HepG2 (cell line): ENCODE results near the gene DPY30. TPM values are rescaled to one million over a fixed set of nuclear protein-coding genes. Genes with fewer than 3 reads are reported as not detected.
A peak's percentile ranks its signal among the peaks of the same experiment; 100 is the strongest.

Experiments used
- AGO1 ChIP-seq: fragments of 200-400 bp; formaldehyde crosslinking; IDR thresholded peaks from 2 replicates; pipeline ENCODE4 v1.6.1; 2017; ENCODE audit warnings: mild to moderate bottlenecking, low read depth, low read length, moderate library complexity; ENCODE audit not compliant: poor library complexity, severe bottlenecking
- EED ChIP-seq: sonication (generic); formaldehyde crosslinking; IDR thresholded peaks from 2 replicates; pipeline ENCODE4 v1.5.0; 2020; ENCODE audit warnings: mild to moderate bottlenecking, missing genetic modification reagents
- HNRNPL ChIP-seq: fragments of 200-400 bp; formaldehyde crosslinking; IDR thresholded peaks from 2 replicates; pipeline ENCODE4 v1.6.1; 2017; ENCODE audit warnings: mild to moderate bottlenecking, low read depth, low read length
- JARID2 ChIP-seq: sonication (generic); formaldehyde crosslinking; IDR thresholded peaks from 2 replicates; pipeline ENCODE4 v1.8.1; 2023; ENCODE audit warnings: missing genetic modification reagents, inconsistent platforms; ENCODE audit not compliant: insufficient replicate concordance
- MIER3 ChIP-seq: IDR thresholded peaks from 2 replicates; pipeline ENCODE4 v1.6.1; 2016; ENCODE audit warnings: missing compliant biosample characterization, borderline replicate concordance
- XRCC5 ChIP-seq: fragments of 200-400 bp; formaldehyde crosslinking; optimal IDR thresholded peaks from 2 replicates; pipeline ENCODE3; 2017; ENCODE audit warnings: mild to moderate bottlenecking, low read length
- ZBTB7A ChIP-seq: sonication (generic); formaldehyde crosslinking; IDR thresholded peaks from 2 replicates; pipeline ENCODE4 v1.8.0; 2022; ENCODE audit warnings: mild to moderate bottlenecking, missing genetic modification reagents
- ZNF343 ChIP-seq: sonication (generic); formaldehyde crosslinking; IDR thresholded peaks from 2 replicates; pipeline ENCODE4 v1.4.0; 2020; ENCODE audit warnings: mild to moderate bottlenecking, missing genetic modification reagents
- ZNF547 ChIP-seq: sonication (generic); formaldehyde crosslinking; IDR thresholded peaks from 2 replicates; pipeline ENCODE4 v1.5.1; 2020; ENCODE audit warnings: mild to moderate bottlenecking, missing genetic modification reagents
- ZNF557 ChIP-seq: sonication (generic); formaldehyde crosslinking; IDR thresholded peaks from 2 replicates; pipeline ENCODE4 v1.4.0; 2020; ENCODE audit warnings: missing genetic modification reagents
- ZNF782 ChIP-seq: sonication (generic); formaldehyde crosslinking; IDR thresholded peaks from 2 replicates; pipeline ENCODE4 v1.4.0; 2020; ENCODE audit warnings: missing genetic modification reagents, mild to moderate bottlenecking, borderline replicate concordance
- polyA plus RNA-seq, 8 experiments: library from polyadenylated mRNA; depleted of rRNA in 3 of 8; stranded (reverse) in 7 of 8; unstranded in 1 of 8; fragments of >200 nt; fragmentation: Illumina TruSeq in 4 of 8; extraction: Trizol in 4 of 8; gene quantifications; 2 replicates each; pipeline versions ENCODE4 v1.2.1 to v1.2.3, GENCODE V29; 2011 to 2016; ENCODE audit warnings: low read depth in 4 of 8, missing spikeins in 1 of 8, mixed read lengths in 1 of 8; ENCODE audit not compliant: insufficient read depth in 1 of 8
- total RNA-seq, 5 experiments: library from RNA; depleted of rRNA; stranded (reverse); fragments of >200 nt; fragmentation: Illumina TruSeq; extraction: Trizol; gene quantifications; 2 replicates each; pipeline ENCODE4 v1.2.3, GENCODE V29; 2016; ENCODE audit warnings: low read depth in 1 of 5
- TF ChIP-seq, protein P1 (sequence below): sonication (generic); formaldehyde crosslinking; IDR thresholded peaks from 2 replicates; pipeline ENCODE4 v1.9.0; 2021; ENCODE audit warnings: missing genetic modification reagents, mild to moderate bottlenecking, borderline replicate concordance
- TF ChIP-seq, protein P2 (sequence below): sonication (generic); formaldehyde crosslinking; IDR thresholded peaks from 2 replicates; pipeline ENCODE4 v1.4.0; 2020; ENCODE audit warnings: mild to moderate bottlenecking, missing genetic modification reagents, borderline replicate concordance
- TF ChIP-seq, protein P3 (sequence below): sonication (generic); formaldehyde crosslinking; IDR thresholded peaks from 2 replicates; pipeline ENCODE4 v1.8.0; 2022; ENCODE audit warnings: missing genetic modification reagents, mild to moderate bottlenecking, moderate library complexity, borderline replicate concordance
- TF ChIP-seq, protein P4 (sequence below): sonication (generic); formaldehyde crosslinking; IDR thresholded peaks from 2 replicates; pipeline ENCODE4 v1.4.0; 2020; ENCODE audit warnings: mild to moderate bottlenecking, missing genetic modification reagents, borderline replicate concordance

DPY30 gene
- total and polyA plus RNA-seq, 2 of the 13 experiments (the other 11 are each of a cell fraction or from before 2014, with no cell fraction given) = 98.1 to 118 TPM

DNA sequence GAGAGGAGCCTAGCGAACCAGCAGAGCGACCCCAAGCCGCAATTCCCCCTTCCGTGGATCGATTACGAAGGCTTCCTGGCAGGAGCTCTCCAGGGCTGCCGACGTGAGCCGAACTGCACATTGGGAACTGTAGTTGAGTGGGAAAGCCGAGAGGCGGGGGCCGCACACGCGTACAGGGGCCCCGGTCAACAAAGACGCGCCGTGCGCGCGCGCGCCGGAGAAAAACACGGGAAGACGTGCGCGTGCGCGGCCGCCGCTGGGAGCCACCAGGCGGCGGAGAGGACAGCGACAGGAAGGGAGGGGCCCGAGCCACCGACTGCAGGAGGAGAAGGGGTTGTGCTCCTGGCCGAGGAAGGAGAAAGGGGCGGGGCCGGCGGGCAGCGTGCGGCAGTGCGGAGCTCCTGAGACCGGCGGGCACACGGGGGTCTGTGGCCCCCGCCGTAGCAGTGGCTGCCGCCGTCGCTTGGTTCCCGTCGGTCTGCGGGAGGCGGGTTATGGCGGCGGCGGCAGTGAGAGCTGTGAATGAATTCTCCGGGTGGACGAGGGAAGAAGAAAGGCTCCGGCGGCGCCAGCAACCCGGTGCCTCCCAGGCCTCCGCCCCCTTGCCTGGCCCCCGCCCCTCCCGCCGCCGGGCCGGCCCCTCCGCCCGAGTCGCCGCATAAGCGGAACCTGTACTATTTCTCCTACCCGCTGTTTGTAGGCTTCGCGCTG lies 23.9 kb upstream of the DPY30 start, which contains the start of gene SPAST (continued):
- TF ChIP-seq ZNF547 (CRISPR knock-in tag) (peak; percentile 88; the same call in 1 of the 2 replicates), ZNF782 (CRISPR knock-in tag) (peak; percentile 92; the same call in 1 of the 2 replicates), ZNF557 (peak; percentile 77; the same call in 1 of the 2 replicates), XRCC5 (peak; percentile 90), JARID2 (CRISPR knock-in tag) (no peak), AGO1 (peak; percentile 46), HNRNPL (0 out of 2 replicates have a peak, but pooled peaks have one; percentile 21), EED (CRISPR knock-in tag) (no peak), ZBTB7A (CRISPR knock-in tag) (no peak), ZNF343 (CRISPR knock-in tag) (peak; percentile 67; the same call in 1 of the 2 replicates), MIER3 (CRISPR knock-in tag) (peak; percentile 93; the same call in 1 of the 2 replicates)
- TF ChIP-seq, protein P1, sequence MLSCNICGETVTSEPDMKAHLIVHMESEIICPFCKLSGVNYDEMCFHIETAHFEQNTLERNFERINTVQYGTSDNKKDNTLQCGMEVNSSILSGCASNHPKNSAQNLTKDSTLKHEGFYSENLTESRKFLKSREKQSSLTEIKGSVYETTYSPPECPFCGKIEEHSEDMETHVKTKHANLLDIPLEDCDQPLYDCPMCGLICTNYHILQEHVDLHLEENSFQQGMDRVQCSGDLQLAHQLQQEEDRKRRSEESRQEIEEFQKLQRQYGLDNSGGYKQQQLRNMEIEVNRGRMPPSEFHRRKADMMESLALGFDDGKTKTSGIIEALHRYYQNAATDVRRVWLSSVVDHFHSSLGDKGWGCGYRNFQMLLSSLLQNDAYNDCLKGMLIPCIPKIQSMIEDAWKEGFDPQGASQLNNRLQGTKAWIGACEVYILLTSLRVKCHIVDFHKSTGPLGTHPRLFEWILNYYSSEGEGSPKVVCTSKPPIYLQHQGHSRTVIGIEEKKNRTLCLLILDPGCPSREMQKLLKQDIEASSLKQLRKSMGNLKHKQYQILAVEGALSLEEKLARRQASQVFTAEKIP (CRISPR knock-in tag) = no peak
- TF ChIP-seq, protein P2, sequence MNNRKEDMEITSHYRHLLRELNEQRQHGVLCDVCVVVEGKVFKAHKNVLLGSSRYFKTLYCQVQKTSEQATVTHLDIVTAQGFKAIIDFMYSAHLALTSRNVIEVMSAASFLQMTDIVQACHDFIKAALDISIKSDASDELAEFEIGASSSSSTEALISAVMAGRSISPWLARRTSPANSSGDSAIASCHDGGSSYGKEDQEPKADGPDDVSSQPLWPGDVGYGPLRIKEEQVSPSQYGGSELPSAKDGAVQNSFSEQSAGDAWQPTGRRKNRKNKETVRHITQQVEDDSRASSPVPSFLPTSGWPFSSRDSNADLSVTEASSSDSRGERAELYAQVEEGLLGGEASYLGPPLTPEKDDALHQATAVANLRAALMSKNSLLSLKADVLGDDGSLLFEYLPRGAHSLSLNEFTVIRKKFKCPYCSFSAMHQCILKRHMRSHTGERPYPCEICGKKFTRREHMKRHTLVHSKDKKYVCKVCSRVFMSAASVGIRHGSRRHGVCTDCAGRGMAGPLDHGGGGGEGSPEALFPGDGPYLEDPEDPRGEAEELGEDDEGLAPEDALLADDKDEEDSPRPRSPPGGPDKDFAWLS (CRISPR knock-in tag) = no peak
- TF ChIP-seq, protein P3, sequence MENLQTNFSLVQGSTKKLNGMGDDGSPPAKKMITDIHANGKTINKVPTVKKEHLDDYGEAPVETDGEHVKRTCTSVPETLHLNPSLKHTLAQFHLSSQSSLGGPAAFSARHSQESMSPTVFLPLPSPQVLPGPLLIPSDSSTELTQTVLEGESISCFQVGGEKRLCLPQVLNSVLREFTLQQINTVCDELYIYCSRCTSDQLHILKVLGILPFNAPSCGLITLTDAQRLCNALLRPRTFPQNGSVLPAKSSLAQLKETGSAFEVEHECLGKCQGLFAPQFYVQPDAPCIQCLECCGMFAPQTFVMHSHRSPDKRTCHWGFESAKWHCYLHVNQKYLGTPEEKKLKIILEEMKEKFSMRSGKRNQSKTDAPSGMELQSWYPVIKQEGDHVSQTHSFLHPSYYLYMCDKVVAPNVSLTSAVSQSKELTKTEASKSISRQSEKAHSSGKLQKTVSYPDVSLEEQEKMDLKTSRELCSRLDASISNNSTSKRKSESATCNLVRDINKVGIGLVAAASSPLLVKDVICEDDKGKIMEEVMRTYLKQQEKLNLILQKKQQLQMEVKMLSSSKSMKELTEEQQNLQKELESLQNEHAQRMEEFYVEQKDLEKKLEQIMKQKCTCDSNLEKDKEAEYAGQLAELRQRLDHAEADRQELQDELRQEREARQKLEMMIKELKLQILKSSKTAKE (CRISPR knock-in tag) = no peak; the same call in 1 of the 2 replicates
- TF ChIP-seq, protein P4, sequence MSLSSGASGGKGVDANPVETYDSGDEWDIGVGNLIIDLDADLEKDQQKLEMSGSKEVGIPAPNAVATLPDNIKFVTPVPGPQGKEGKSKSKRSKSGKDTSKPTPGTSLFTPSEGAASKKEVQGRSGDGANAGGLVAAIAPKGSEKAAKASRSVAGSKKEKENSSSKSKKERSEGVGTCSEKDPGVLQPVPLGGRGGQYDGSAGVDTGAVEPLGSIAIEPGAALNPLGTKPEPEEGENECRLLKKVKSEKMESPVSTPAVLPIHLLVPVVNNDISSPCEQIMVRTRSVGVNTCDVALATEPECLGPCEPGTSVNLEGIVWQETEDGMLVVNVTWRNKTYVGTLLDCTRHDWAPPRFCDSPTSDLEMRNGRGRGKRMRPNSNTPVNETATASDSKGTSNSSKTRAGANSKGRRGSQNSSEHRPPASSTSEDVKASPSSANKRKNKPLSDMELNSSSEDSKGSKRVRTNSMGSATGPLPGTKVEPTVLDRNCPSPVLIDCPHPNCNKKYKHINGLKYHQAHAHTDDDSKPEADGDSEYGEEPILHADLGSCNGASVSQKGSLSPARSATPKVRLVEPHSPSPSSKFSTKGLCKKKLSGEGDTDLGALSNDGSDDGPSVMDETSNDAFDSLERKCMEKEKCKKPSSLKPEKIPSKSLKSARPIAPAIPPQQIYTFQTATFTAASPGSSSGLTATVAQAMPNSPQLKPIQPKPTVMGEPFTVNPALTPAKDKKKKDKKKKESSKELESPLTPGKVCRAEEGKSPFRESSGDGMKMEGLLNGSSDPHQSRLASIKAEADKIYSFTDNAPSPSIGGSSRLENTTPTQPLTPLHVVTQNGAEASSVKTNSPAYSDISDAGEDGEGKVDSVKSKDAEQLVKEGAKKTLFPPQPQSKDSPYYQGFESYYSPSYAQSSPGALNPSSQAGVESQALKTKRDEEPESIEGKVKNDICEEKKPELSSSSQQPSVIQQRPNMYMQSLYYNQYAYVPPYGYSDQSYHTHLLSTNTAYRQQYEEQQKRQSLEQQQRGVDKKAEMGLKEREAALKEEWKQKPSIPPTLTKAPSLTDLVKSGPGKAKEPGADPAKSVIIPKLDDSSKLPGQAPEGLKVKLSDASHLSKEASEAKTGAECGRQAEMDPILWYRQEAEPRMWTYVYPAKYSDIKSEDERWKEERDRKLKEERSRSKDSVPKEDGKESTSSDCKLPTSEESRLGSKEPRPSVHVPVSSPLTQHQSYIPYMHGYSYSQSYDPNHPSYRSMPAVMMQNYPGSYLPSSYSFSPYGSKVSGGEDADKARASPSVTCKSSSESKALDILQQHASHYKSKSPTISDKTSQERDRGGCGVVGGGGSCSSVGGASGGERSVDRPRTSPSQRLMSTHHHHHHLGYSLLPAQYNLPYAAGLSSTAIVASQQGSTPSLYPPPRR = peak; percentile 78; the same call in 1 of the 2 replicates
